A549 (cell line): ENCODE measurements around the gene TRAF3. TPM values are rescaled to one million over a fixed set of nuclear protein-coding genes. Genes with fewer than 3 reads are reported as not detected.
"Not testable (repeated sequence)": the region's sequence is repeated elsewhere in the genome, so short reads cannot be mapped to it uniquely, and the experiment has no call there.

ENCODE experiments used
- ATAC-seq, 2 experiments: fragments of 200-7000 bp in 1 of 2; fragments of >200 bp in 1 of 2; cut with Nextera tagmentation in 1 of 2; cut with Tn5 transposase in 1 of 2; 3 replicates each; pipeline versions ENCODE4 v1.8.0 to v1.9.1; 2018 to 2020; ENCODE audit warnings: mild to moderate bottlenecking in 1 of 2, moderate library complexity in 1 of 2
- CTCF ChIA-PET: fragments of 300-600 bp; sonication (Branson Sonifier 250); formaldehyde crosslinking; extraction: SDS; loops from one replicate; lab custom pipeline; 2021; ENCODE audit warnings: antibody characterized with exemption, inconsistent platforms; lab: Yijun Ruan, JAX
- POLR2A ChIA-PET: fragments of 350-600 bp; formaldehyde crosslinking; extraction: SDS; loops from one replicate; lab custom pipeline; 2021; ENCODE audit warnings: antibody characterized with exemption, inconsistent platforms; lab: Yijun Ruan, JAX
- DNase-seq, 2 experiments: peaks; one replicate each; pipeline versions ENCODE4 v3.0.0 to v3.0.0-alpha.2; 2011 to 2016; ENCODE audit warnings: low read depth in 1 of 2, low spot score in 1 of 2
- FAIRE-seq: peaks from 2 replicates; lab custom pipeline; 2011; peaks lifted over from hg19 to GRCh38; lab: Jason Lieb, UNC
- H3K27ac ChIP-seq, 2 experiments: fragments of >200 bp; sonication (Bioruptor Twin); formaldehyde crosslinking; 3 replicates each; pipeline ENCODE4 v1.5.1; 2016 to 2017
- H3K4me1 ChIP-seq: fragments of >200 bp; sonication (Bioruptor Twin); formaldehyde crosslinking; 3 replicates; pipeline ENCODE4 v1.6.1; 2016
- H3K4me2 ChIP-seq: fragments of >200 bp; sonication (Bioruptor Twin); formaldehyde crosslinking; 3 replicates; pipeline ENCODE4 v1.6.1; 2016
- H3K4me3 ChIP-seq: fragments of >200 bp; sonication (Bioruptor Twin); formaldehyde crosslinking; 3 replicates; pipeline ENCODE4 v1.5.1; 2016
- H3K9me3 ChIP-seq: fragments of >200 bp; sonication (Bioruptor Twin); formaldehyde crosslinking; 3 replicates; pipeline ENCODE4 v1.6.1; 2016
- CHD2 ChIP-seq: fragments of 150-350 bp; IDR thresholded peaks from 2 replicates; pipeline ENCODE4 v1.6.1; 2014; ENCODE audit warnings: low read length; ENCODE audit not compliant: partially characterized antibody
- ESRRA ChIP-seq: fragments of 150-350 bp; IDR thresholded peaks from 2 replicates; pipeline ENCODE4 v1.6.1; 2014; ENCODE audit warnings: mild to moderate bottlenecking, low read length, borderline replicate concordance
- HOXB13 ChIP-seq: fragments of 250-450 bp; sonication (Bioruptor Pico); IDR thresholded peaks from 2 replicates; pipeline ENCODE4 v1.5.0; 2020; ENCODE audit warnings: low read depth, mild to moderate bottlenecking, moderate library complexity
- HOXB5 ChIP-seq: fragments of 250-450 bp; sonication (Bioruptor Pico); IDR thresholded peaks from 2 replicates; pipeline ENCODE4 v1.5.0; 2020; ENCODE audit warnings: mild to moderate bottlenecking, moderate library complexity
- NFE2L2 ChIP-seq: fragments of 150-350 bp; conservative IDR thresholded peaks from 2 replicates; pipeline ENCODE4 v1.6.1; 2014; ENCODE audit warnings: low read length
- PHF8 ChIP-seq: fragments of 200-600 bp; sonication (generic); IDR thresholded peaks from 2 replicates; pipeline ENCODE4 v1.6.1; 2016; ENCODE audit warnings: low read depth, mild to moderate bottlenecking, antibody characterized with exemption, moderate library complexity, borderline replicate concordance
- POLR2A ChIP-seq: IDR thresholded peaks from 2 replicates; pipeline ENCODE4 v1.6.1; 2012; ENCODE audit warnings: mild to moderate bottlenecking, low read length
- RARB ChIP-seq: fragments of 250-450 bp; sonication (Bioruptor Pico); IDR thresholded peaks from 2 replicates; pipeline ENCODE4 v1.8.0; 2021; ENCODE audit warnings: mild to moderate bottlenecking, moderate library complexity
- RCOR1 ChIP-seq: fragments of 150-350 bp; IDR thresholded peaks from 2 replicates; pipeline ENCODE4 v1.6.1; 2014; ENCODE audit warnings: antibody characterized with exemption, low read length, low read depth
- ZNF302 ChIP-seq: fragments of 250-450 bp; sonication (Bioruptor Pico); IDR thresholded peaks from 2 replicates; pipeline ENCODE4 v1.9.0; 2021; ENCODE audit warnings: inconsistent platforms, mild to moderate bottlenecking, moderate library complexity
- WGBS: methylation state at CpG from one replicate; pipeline ENCODE4 v1.1.6; 2017; ENCODE audit errors: missing lambda C conversion rate; 5-methylcytosine and 5-hydroxymethylcytosine counted together
- polyA plus RNA-seq, 4 experiments: library from polyadenylated mRNA; depleted of rRNA in 3 of 4; stranded (reverse); fragments of >200 nt; fragmentation: RNase III in 1 of 4; extraction: RNeasy Plus Mini Kit Qiagen cat#74134 plus additional on column Dnase treatment in 1 of 4; gene quantifications; 2 replicates in 3 of 4; 3 replicates in 1 of 4; pipeline ENCODE4 v1.2.3, GENCODE V29; 2011 to 2017
- TF ChIP-seq, protein P1 (sequence below): IDR thresholded peaks from 2 replicates; pipeline ENCODE4 v1.6.1; 2012; ENCODE audit warnings: low read depth, borderline replicate concordance
- TF ChIP-seq, protein P2 (sequence below): fragments of >200 bp; sonication (Bioruptor Twin); formaldehyde crosslinking; IDR thresholded peaks from 3 replicates; pipeline ENCODE4 v1.5.1; 2016

The TRAF3 gene
- polyA plus RNA-seq, 2 of the 4 experiments (the other 2 are of a cell fraction), result 20.2 to 25.5 TPM

DNA sequence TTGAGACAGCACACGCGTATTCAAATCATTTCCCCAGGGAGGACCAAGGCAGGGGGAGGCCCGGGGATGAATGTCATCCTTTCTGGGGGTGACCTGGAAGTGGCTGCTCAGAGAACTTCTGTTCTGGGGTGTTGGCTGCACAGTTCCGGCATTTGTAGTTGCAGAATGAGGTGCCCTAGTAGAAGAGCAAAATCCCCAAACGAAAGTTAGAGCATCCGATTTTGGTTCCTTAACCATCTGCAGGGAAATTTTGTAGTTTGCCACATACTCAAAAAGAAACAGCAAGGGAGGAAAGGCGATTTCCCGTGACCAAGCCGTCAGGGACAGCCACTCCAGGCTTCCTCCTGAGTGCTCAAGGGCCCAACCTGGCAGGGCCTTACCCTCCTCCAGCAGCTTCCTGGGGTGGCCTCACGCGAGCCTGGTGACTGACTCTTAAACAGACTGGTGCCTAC, 13.0 kb upstream of the TRAF3 start:
- CTCF ChIA-PET, result interaction anchor here (1.3 kb wide), 1 partner anchor 9 kb away, joined by 3 read pairs; no protein-coding TSS in a partner anchor
- Histone ChIP-seq H3K9me3 (no peaks in the 10 kb centered on the region), H3K4me2 (no peak overlapping the region), H3K4me3 (no peak overlapping the region), H3K27ac (no peak overlapping the region), H3K4me1 (no peaks in the 10 kb centered on the region)
- POLR2A ChIA-PET, result no interaction called here
- DNase-seq, result no peak
- TF ChIP-seq HOXB5 (CRISPR knock-in tag) (no peak), CHD2 (no peak)
- peak in 1 of 2 experiments; percentile 25; a peak in 1 of 6 replicates for ATAC-seq
- 81% methylated on average over 11 of the region's 11 CpGs for WGBS
- no peak for FAIRE-seq

DNA sequence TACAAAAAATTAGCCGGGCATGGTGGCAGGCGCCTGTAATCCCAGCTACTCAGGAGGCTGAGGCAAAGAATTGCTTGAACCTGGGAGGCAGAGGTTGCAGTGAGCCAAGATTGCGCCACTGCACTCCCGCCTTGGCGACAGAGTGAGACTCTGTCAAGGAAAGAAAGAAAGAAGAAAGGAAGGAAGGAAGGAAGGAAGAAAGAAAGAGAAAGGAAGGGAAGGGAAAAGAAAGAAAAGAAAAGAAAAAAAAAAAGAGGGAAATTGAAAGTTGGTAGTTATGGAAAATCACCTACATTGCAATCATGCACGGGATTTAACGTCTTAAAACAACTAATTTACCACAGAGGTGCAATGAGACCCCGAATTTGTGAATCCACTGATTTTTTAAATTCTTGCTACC, 11.5 kb upstream of the TRAF3 start:
- ATAC-seq, DNase-seq, H3K4me2 ChIP-seq, POLR2A ChIA-PET, FAIRE-seq, H3K9me3 ChIP-seq, H3K4me1 ChIP-seq, H3K4me3 ChIP-seq, H3K27ac ChIP-seq: not testable (repeated sequence)
- WGBS, result 81% methylated on average over 8 of the region's 8 CpGs
- CTCF ChIA-PET, result interaction anchor here (1.2 to 1.3 kb wide), 2 partner anchors 7 to 9 kb away, joined by 3 read pairs; no protein-coding TSS in a partner anchor

DNA sequence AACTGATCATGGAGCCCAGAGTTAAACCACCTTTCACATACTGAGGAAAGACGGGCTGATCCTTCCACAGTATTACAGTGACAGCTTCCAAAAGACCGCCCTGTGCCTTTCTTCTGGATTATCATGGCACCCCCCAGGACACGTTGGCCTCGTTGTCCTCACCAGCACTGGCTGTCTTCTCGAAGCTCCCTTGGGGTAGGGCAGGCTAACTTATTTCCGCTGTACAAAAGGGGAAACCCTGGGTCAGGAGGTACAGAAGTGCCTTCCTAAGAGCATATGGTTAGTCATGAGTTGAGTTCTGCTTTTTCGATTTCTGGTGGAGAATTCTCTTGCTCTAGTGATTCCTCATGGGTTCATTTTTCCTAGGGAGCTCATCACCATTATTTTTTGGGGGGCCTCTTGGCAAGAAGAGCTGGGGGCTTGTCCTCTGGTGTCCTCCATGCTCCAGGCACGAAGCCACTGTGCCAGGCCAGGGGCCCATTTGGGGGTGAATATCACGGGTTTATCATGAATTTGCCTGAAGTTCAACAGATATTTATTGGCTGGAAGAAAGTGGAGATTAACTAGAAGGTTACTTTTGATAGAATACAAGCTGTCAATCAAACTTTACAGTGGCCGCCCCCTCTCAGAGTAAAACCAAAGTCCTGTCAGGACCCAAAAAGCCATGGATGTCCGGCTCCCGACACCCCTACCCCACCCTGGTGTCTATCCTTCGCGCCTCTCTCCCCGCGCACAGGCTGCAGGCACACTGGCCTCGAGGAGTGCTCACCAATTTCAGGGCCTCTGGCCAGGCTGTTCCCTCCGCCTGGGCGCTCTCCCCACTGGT, 8.8 kb upstream of the TRAF3 start:
- Histone ChIP-seq H3K9me3 (no peaks in the 10 kb centered on the region), H3K27ac (no peak overlapping the region), H3K4me3 (no peak overlapping the region), H3K4me2 (no peak overlapping the region), H3K4me1 (no peaks in the 10 kb centered on the region)
- WGBS, result 69% methylated on average over 19 of the region's 19 CpGs
- FAIRE-seq (no peak), ATAC-seq (peak in 1 of 2 experiments; percentile 35; a peak in 3 of 6 replicates), DNase-seq (no peak)
- CTCF ChIA-PET, result no interaction called here
- POLR2A ChIA-PET, result no interaction called here
- TF ChIP-seq HOXB13 (CRISPR knock-in tag) (no peak), POLR2A (no peak), ESRRA (no peak), PHF8 (no peak), RCOR1 (no peak), ZNF302 (CRISPR knock-in tag) (no peak), RARB (CRISPR knock-in tag) (no peak)
- TF ChIP-seq, protein P1, sequence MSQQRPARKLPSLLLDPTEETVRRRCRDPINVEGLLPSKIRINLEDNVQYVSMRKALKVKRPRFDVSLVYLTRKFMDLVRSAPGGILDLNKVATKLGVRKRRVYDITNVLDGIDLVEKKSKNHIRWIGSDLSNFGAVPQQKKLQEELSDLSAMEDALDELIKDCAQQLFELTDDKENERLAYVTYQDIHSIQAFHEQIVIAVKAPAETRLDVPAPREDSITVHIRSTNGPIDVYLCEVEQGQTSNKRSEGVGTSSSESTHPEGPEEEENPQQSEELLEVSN, result no peak

DNA sequence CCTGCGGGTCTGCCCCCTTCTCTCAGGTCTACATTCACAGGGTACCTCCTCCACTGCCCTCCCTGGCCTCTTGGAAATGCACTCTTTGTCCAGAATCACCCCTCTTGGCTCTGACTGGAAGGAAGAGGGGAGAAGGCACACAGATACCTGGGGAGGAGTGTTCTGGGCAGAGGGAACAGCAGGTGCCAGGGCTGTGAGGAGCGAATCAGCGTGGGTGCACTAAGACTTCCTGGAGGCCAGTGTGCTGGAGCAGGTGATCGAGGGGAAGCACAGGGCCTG, 8.3 kb upstream of the TRAF3 start:
- no peak overlapping the region for H3K4me2 ChIP-seq
- TF ChIP-seq, protein P2, sequence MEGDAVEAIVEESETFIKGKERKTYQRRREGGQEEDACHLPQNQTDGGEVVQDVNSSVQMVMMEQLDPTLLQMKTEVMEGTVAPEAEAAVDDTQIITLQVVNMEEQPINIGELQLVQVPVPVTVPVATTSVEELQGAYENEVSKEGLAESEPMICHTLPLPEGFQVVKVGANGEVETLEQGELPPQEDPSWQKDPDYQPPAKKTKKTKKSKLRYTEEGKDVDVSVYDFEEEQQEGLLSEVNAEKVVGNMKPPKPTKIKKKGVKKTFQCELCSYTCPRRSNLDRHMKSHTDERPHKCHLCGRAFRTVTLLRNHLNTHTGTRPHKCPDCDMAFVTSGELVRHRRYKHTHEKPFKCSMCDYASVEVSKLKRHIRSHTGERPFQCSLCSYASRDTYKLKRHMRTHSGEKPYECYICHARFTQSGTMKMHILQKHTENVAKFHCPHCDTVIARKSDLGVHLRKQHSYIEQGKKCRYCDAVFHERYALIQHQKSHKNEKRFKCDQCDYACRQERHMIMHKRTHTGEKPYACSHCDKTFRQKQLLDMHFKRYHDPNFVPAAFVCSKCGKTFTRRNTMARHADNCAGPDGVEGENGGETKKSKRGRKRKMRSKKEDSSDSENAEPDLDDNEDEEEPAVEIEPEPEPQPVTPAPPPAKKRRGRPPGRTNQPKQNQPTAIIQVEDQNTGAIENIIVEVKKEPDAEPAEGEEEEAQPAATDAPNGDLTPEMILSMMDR, result no peak
- no peak for TF ChIP-seq NFE2L2
- ChIA-PET CTCF (no interaction called here), POLR2A (no interaction called here)
- H3K9me3 ChIP-seq, result no peaks in the 10 kb centered on the region
- DNase-seq (no peak), ATAC-seq (peak in 1 of 2 experiments; percentile 46; a peak in 3 of 6 replicates), FAIRE-seq (no peak)
- no peak overlapping the region for H3K27ac ChIP-seq
- 83% methylated on average over 4 of the region's 4 CpGs for WGBS
- no peaks in the 10 kb centered on the region for H3K4me1 ChIP-seq
- H3K4me3 ChIP-seq, result no peak overlapping the region
